ENCODE results near the gene UBE2E2.

- TF ChIP-seq CTCF (IDR thresholded peaks at IDR 0.05) (no peak), EZH2 (IDR thresholded peaks at IDR 0.05; ENCODE audit: borderline replicate concordance, insufficient read depth, low read depth, low read length, poor library complexity, severe bottlenecking) (no peak)
Measured at GRCh38 chr3:23461069-23461468, 257.9 kb downstream of the UBE2E2 start.

Data from B cell (primary cell).